ENCODE data around the gene GNMT.

The GNMT gene

DNA sequence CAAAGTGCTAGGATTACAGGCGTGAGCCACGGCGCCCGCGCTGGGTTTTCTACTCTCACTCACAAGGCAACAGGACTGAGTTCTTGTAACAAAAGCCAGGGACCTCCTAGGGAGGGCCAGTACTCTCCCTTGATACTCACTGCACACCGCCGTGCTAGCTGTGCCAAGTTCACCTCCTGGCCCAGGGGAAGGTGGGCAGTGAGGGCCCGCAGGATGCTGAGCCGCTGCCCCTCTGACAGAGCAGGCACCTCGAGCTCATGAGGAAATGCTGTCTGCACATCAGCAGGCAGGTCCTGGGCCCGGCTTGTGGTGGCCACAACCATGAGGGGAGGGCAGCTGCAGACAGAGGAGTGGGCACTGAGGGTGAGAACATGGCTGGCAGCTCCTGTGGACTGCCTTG is 6.7 kb downstream of the GNMT start:
- H3K36me3 ChIP-seq (ENCODE audit: control insufficient read depth, low read depth, low read length): peaks cover 3% of the 10 kb centered on the region

DNA sequence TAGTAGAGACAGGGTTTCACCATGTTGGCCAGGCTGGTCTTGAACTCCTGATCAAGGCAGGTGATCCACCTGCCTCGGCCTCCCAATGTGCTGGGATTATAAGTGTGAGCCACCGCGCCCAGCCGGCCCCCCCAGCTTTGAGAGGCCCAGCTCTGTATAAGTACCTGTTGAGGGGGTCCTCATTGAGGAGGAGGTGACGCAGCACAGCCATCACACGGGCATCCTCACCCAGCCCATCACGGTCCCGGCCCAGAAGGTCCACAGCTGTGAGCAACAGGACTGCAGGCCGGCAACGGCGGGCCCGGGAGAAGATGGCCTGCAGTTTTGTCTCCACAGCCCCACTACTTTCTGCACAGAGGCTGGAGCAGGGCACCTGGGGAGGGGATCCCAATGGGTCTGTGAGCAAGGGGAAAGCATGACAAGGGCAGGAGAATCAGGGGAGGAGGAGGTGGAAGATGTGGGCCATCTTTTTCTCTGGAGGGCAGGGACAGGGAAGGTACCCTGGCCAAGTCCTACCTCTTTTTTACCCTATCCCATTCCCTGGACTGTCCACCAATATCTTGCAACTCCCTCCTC is 7.7 kb downstream of the GNMT start:
- no peak overlapping the region for H3K9ac ChIP-seq (ENCODE audit: low read length)
- H3K36me3 ChIP-seq (ENCODE audit: control insufficient read depth, low read depth, low read length): peaks cover 3% of the 10 kb centered on the region
- no peaks in the 10 kb centered on the region for H3K27me3 ChIP-seq (ENCODE audit: control insufficient read depth, insufficient read depth, low read length)
- H3K9me3 ChIP-seq (ENCODE audit: control insufficient read depth, low read depth, low read length): no peaks in the 10 kb centered on the region
- no peak overlapping the region for H3K4me3 ChIP-seq (ENCODE audit: low read length)
- H3K4me1 ChIP-seq (ENCODE audit: control insufficient read depth, low read depth, low read length): no peaks in the 10 kb centered on the region
- H3K27ac ChIP-seq (ENCODE audit: low read length): no peak overlapping the region

More for the DNA sequence above, 6.7 kb downstream of the GNMT start:
- Histone ChIP-seq H3K27me3 (ENCODE audit: control insufficient read depth, insufficient read depth, low read length) (no peaks in the 10 kb centered on the region), H3K9me3 (ENCODE audit: control insufficient read depth, low read depth, low read length) (no peaks in the 10 kb centered on the region), H3K9ac (ENCODE audit: low read length) (no peak overlapping the region), H3K4me3 (ENCODE audit: low read length) (no peak overlapping the region), H3K4me1 (ENCODE audit: control insufficient read depth, low read depth, low read length) (no peaks in the 10 kb centered on the region), H3K27ac (ENCODE audit: low read length) (no peak overlapping the region)

DNA sequence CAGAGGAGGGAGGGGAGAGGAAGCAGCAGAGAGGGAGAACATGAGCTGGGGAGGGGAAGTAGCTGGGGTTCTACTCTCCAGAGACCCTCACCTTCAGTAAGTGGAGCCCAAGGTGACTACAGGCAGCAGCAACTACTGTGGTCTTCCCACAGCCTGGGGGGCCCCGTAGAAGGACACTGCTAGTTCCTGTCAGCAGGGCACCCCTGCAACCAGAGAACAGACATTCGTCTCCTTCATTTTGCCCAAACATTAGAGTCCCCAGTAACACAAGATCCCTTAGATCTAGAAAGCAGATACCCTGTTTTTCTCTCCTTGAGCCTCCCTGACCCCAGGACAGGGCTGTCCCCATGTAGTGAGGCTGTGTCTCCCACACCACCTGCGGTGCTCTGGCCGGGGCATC is 8.2 kb downstream of the GNMT start:
- peaks cover 3% of the 10 kb centered on the region for H3K36me3 ChIP-seq (ENCODE audit: control insufficient read depth, low read depth, low read length)
- no peak overlapping the region for H3K9ac ChIP-seq (ENCODE audit: low read length)

DNA sequence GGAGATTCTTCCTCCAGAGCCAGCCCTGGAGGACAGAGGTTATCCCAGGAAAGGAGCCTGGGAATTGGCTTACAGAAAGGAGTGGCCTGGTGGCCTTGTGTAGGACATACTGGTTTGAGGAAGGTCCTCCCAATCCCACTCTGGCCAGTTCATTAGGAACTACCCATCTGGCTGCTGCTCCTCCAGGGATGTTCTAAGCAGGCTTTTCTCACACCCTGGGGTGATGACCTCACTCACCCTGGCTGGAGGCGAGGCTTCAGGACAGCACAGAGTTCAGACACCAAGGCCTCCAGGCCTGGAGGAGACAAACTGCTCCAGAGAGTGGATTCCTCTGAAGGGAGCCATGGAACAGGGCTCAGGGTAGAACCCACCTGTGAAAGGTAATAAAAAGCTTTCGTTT is 8.9 kb downstream of the GNMT start:
- H3K4me1 ChIP-seq (ENCODE audit: control insufficient read depth, low read depth, low read length): no peaks in the 10 kb centered on the region

More for the DNA sequence above, 8.2 kb downstream of the GNMT start:
- Histone ChIP-seq H3K4me3 (ENCODE audit: low read length) (no peak overlapping the region), H3K27me3 (ENCODE audit: control insufficient read depth, insufficient read depth, low read length) (no peaks in the 10 kb centered on the region), H3K27ac (ENCODE audit: low read length) (no peak overlapping the region), H3K4me1 (ENCODE audit: control insufficient read depth, low read depth, low read length) (no peaks in the 10 kb centered on the region), H3K9me3 (ENCODE audit: control insufficient read depth, low read depth, low read length) (no peaks in the 10 kb centered on the region)

DNA sequence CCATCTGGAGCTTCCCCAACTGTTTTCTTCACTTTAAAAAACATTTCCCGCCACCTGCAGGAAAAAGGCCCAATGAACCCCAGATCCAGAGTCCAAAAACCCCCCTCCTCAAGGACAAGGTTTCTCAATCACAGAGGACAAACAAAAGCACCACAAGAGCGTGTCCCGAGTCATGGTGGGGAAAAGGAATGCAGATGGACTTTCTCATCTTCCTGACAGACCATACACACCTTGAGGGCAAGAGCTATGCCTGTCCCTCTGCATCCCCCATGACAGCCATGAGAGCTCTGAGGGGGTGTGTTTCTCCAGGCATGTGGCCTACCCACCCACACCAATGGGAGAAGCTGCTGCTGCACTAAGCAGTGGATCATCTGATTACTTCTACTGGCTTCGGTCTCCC is 9.4 kb downstream of the GNMT start:
- Histone ChIP-seq H3K9me3 (ENCODE audit: control insufficient read depth, low read depth, low read length) (no peaks in the 10 kb centered on the region), H3K27ac (ENCODE audit: low read length) (no peak overlapping the region), H3K9ac (ENCODE audit: low read length) (no peak overlapping the region), H3K4me1 (ENCODE audit: control insufficient read depth, low read depth, low read length) (no peaks in the 10 kb centered on the region), H3K36me3 (ENCODE audit: control insufficient read depth, low read depth, low read length) (peaks cover 2% of the 10 kb centered on the region), H3K4me3 (ENCODE audit: low read length) (no peak overlapping the region), H3K27me3 (ENCODE audit: control insufficient read depth, insufficient read depth, low read length) (no peaks in the 10 kb centered on the region)

More for the DNA sequence above, 8.9 kb downstream of the GNMT start:
- H3K9ac ChIP-seq (ENCODE audit: low read length): no peak overlapping the region
- peaks cover 3% of the 10 kb centered on the region for H3K36me3 ChIP-seq (ENCODE audit: control insufficient read depth, low read depth, low read length)
- no peak overlapping the region for H3K4me3 ChIP-seq (ENCODE audit: low read length)
- H3K27ac ChIP-seq (ENCODE audit: low read length): no peak overlapping the region
- H3K9me3 ChIP-seq (ENCODE audit: control insufficient read depth, low read depth, low read length): no peaks in the 10 kb centered on the region
- H3K27me3 ChIP-seq (ENCODE audit: control insufficient read depth, insufficient read depth, low read length): no peaks in the 10 kb centered on the region

DNA sequence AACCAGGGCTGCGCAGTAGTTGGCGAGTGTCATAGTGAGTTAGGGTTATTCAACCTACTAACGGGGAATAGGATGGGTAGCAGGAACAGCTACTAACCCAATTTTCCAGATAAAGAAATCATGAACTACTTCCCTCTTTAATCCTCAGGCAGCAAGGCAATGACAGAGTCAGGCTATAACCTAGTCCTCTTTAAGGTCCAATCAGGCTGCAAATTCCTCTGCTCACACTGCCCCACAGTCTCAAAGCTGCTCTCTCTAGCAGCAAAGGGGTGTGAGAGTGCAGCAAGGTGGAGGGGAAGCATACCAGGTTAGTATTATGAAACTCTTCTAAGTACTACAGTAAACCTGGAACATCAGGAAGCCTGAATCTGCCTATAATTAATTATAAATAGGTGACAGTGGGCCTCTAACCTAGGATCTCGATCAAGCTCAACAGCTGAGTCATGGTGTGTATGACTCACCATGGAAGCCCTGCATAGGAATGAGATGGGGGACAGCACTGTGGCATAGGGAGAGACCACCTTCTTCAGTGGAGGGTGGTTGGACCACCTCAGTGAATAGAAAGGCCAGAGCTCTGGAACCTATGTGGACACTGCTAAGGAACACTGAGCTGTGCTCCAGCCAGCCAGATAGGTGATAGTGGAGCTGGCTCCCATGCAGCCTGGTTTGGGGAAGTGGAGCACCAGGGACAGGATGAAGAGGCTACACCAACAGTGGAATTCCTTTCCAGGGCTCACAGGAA is 10.5 kb downstream of the GNMT start:
- Histone ChIP-seq H3K36me3 (ENCODE audit: control insufficient read depth, low read depth, low read length) (no peaks in the 10 kb centered on the region), H3K9me3 (ENCODE audit: control insufficient read depth, low read depth, low read length) (no peaks in the 10 kb centered on the region), H3K27me3 (ENCODE audit: control insufficient read depth, insufficient read depth, low read length) (no peaks in the 10 kb centered on the region), H3K4me1 (ENCODE audit: control insufficient read depth, low read depth, low read length) (no peaks in the 10 kb centered on the region), H3K4me3 (ENCODE audit: low read length) (no peak overlapping the region), H3K27ac (ENCODE audit: low read length) (no peak overlapping the region), H3K9ac (ENCODE audit: low read length) (no peak overlapping the region)

DNA sequence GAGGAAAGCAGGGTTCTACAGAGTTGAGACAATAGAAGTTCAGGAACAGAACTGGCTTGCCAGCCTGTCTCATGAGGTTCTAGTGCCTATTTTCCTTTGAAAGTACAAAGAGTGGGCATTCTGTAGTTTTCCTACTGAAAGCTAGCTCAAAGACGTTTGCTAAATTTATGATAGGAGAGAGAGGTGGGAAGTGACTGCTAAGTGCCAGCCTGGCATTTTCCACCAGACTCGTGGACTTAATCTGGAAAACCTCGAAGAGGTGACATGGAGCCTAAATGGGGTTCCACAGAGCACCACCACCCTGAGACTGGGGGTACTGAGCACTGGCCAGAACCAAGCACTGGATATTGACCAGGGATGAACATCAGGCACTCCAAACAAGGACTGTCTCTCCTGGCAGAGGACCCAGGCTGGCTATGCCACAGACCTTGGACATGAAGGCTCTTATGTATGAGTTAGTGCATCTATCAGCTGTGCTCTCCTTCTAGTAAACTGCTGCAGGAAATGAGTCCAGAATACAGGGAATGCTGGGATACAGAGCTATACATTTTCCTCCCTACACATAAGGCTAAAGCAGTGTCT is 11.3 kb downstream of the GNMT start:
- Histone ChIP-seq H3K9me3 (ENCODE audit: control insufficient read depth, low read depth, low read length) (no peaks in the 10 kb centered on the region), H3K36me3 (ENCODE audit: control insufficient read depth, low read depth, low read length) (no peaks in the 10 kb centered on the region), H3K27ac (ENCODE audit: low read length) (no peak overlapping the region), H3K4me3 (ENCODE audit: low read length) (no peak overlapping the region), H3K4me1 (ENCODE audit: control insufficient read depth, low read depth, low read length) (no peaks in the 10 kb centered on the region), H3K9ac (ENCODE audit: low read length) (no peak overlapping the region), H3K27me3 (ENCODE audit: control insufficient read depth, insufficient read depth, low read length) (no peaks in the 10 kb centered on the region)

DNA sequence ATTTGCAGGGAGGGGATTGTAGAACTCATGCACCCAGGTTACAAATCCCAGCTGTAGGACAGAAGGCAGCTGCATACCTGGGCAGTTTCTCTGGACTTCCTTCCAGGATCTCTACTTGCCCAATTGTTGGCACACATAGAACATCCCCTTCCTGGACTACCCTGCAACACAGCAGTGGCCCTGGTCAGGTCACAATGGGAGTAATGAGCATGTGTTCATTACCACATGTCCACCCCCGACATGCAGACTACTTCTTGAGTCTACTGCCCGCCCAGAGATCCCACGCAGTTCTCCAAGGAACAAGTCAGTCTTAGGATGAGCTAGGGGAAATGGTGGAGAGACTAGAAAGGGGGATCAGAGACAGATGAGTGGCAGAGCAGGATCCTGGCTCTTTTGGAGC is 13.4 kb downstream of the GNMT start:
- no peak overlapping the region for H3K27ac ChIP-seq (ENCODE audit: low read length)
- no peaks in the 10 kb centered on the region for H3K4me1 ChIP-seq (ENCODE audit: control insufficient read depth, low read depth, low read length)
- H3K9me3 ChIP-seq (ENCODE audit: control insufficient read depth, low read depth, low read length): no peaks in the 10 kb centered on the region
- H3K9ac ChIP-seq (ENCODE audit: low read length): no peak overlapping the region
- H3K36me3 ChIP-seq (ENCODE audit: control insufficient read depth, low read depth, low read length): no peaks in the 10 kb centered on the region
- no peaks in the 10 kb centered on the region for H3K27me3 ChIP-seq (ENCODE audit: control insufficient read depth, insufficient read depth, low read length)
- no peak overlapping the region for H3K4me3 ChIP-seq (ENCODE audit: low read length)

DNA sequence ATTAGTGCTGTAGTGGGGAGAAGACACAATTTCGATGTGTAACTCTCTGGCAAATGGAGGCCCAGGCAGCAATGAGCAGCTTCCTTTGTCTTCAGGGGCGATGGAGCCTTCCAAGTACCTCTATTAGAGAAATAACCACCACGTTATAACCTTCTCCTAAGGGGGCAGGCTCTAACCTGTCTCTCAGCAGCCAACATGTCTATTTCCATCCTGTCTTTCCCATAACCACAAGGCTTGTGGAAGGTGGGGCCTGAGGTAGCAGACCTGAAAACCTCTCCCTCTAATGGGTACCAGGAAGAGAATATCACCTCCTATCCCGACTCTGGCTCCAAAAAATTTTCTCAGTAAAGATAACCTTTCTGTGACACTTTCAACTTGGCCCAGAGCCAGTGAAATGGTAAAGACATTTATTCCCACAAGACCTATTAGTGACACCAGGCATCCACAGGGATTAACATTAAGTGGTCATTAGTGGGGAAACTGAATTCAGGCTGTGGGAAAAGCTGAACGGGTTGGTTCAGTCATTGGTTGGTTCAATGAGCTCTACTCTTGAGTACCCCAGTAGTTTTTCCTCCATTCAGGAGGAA is 14.5 kb downstream of the GNMT start:
- Histone ChIP-seq H3K36me3 (ENCODE audit: control insufficient read depth, low read depth, low read length) (no peaks in the 10 kb centered on the region), H3K27ac (ENCODE audit: low read length) (no peak overlapping the region), H3K27me3 (ENCODE audit: control insufficient read depth, insufficient read depth, low read length) (no peaks in the 10 kb centered on the region), H3K9ac (ENCODE audit: low read length) (no peak overlapping the region), H3K4me3 (ENCODE audit: low read length) (no peak overlapping the region), H3K9me3 (ENCODE audit: control insufficient read depth, low read depth, low read length) (no peaks in the 10 kb centered on the region), H3K4me1 (ENCODE audit: control insufficient read depth, low read depth, low read length) (peaks cover 5% of the 10 kb centered on the region)

DNA sequence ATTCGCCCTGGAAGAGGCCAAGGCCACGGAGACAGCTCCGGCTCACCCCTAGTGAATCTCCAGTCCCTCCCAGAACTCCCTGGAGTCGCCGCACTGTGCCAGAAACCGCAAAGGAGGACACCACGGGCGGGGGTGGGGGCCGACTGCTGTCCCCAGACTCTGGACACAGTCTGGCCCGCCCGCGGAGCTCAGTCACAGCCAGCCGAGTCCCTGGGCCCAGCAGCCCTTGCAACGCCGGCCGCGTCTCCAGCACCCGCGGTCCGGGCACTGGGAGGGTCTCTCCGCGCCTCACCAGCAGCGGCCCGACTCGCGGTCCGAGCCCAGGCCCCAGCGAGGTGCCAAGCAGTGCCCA is 17.9 kb downstream of the GNMT start:
- Histone ChIP-seq H3K9me3 (ENCODE audit: control insufficient read depth, low read depth, low read length) (no peaks in the 10 kb centered on the region), H3K9ac (ENCODE audit: low read length) (peak overlapping the region; percentile 59), H3K4me3 (ENCODE audit: low read length) (peak overlapping the region; percentile 61), H3K4me1 (ENCODE audit: control insufficient read depth, low read depth, low read length) (peaks cover 5% of the 10 kb centered on the region), H3K27me3 (ENCODE audit: control insufficient read depth, insufficient read depth, low read length) (no peaks in the 10 kb centered on the region), H3K27ac (ENCODE audit: low read length) (no peak overlapping the region), H3K36me3 (ENCODE audit: control insufficient read depth, low read depth, low read length) (no peaks in the 10 kb centered on the region)

DNA sequence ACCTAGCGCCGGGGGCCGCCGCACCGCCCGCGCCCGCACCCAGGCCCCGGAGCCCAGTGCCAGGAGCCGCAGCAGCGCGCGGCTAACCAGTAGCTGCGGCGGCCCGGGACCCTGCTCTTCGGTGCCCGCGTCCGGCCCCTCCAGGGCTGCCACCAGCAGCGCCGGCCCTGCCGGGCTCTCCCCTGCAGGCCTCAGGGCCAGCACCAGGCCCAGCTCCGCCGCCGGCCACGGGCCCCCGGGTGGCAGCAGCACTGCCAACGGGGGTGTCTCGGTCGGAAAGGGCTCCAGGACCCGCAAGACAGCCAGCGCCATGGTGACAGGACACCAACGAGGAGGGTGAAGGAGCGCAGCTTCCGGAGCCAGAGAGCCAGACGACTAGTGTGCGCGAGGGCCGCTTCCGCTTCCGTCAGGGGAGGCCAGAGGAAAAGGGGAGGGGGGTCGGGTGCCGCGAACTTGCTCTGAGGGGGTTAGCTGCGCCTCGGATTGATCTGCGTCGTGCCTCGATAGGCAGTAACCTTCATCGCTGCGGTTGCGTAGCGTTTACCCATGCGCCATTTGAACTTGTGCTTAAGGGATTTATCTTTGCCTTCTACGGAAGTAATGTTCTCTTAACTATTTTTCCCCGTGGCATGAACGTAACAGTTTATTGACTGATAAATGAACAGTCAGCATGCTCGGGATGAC is 18.4 kb downstream of the GNMT start, which contains the start of gene PEX6:
Gene PEX6, minus strand, starts transcription at position 343 of the 684 bp plus-strand sequence. Its CDS starts 31 bp downstream, at position 312.
- no peaks in the 10 kb centered on the region for H3K27me3 ChIP-seq (ENCODE audit: control insufficient read depth, insufficient read depth, low read length)
- H3K9me3 ChIP-seq (ENCODE audit: control insufficient read depth, low read depth, low read length): no peaks in the 10 kb centered on the region
- peaks cover 5% of the 10 kb centered on the region for H3K4me1 ChIP-seq (ENCODE audit: control insufficient read depth, low read depth, low read length)
- peak within 1 kb of the TSS; percentile 61 for H3K4me3 ChIP-seq (ENCODE audit: low read length)
- no peaks in the 10 kb centered on the region for H3K36me3 ChIP-seq (ENCODE audit: control insufficient read depth, low read depth, low read length)
- peak within 1 kb of the TSS; percentile 16 for H3K27ac ChIP-seq (ENCODE audit: low read length)
- H3K9ac ChIP-seq (ENCODE audit: low read length): peak within 1 kb of the TSS; percentile 59
